SH-SY5Y (cell line): ENCODE results near the gene UBTF.

ENCODE experiments used
- GATA2 ChIP-seq: IDR thresholded peaks from 2 replicates; pipeline ENCODE4 v1.6.1; 2011; ENCODE audit warnings: mild to moderate bottlenecking, low read depth, low read length
- GATA3 ChIP-seq: IDR thresholded peaks from 2 replicates; pipeline ENCODE4 v1.6.1; 2011; ENCODE audit warnings: low read depth, mild to moderate bottlenecking, low read length, moderate library complexity

DNA sequence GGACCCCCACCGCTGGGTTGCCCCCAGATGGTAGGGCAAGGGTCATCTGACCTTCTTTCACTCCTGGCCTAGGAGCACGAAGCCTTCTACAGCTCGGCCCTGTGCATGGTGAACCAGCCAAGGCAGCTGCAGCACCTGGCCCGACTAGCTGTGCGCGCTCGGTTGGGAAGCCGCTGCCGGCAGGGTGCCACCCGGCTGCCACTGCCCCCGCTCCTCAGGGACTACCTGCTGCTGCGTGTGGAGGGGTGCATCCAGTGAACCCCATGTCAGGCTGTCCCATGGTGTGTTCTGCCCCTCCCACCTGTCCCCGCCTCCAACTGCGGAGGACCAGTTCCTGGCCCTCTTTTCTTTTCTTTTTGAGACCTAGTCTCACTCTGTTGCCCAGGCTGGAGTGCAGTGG lies 41.3 kb downstream of the UBTF start:
- TF ChIP-seq GATA2 (no peak), GATA3 (no peak)
